ENCODE data around the gene MAP1A.

The MAP1A gene

GRCh38 chr15:43514241-43515057 lies 3.0 kb upstream of the MAP1A start:
- Histone ChIP-seq H3K27ac (ENCODE audit: low read length) (no peak overlapping the region), H3K4me3 (ENCODE audit: low read length) (no peak overlapping the region), H3K9ac (ENCODE audit: low read length) (no peak overlapping the region), H3F3A (ENCODE audit: insufficient read depth, low read length) (no peaks in the 10 kb centered on the region), H3K9me3 (replicated peaks; ENCODE audit: insufficient read depth, low read length) (no peaks in the 10 kb centered on the region), H3K36me3 (replicated peaks; ENCODE audit: insufficient read depth, low read length) (no peaks in the 10 kb centered on the region), H4K20me1 (ENCODE audit: insufficient read depth, low read length) (no peaks in the 10 kb centered on the region), H3K4me2 (ENCODE audit: low read depth, low read length) (no peak overlapping the region), H3K27me3 (replicated peaks; ENCODE audit: insufficient read depth, low read length) (peaks cover 17% of the 10 kb centered on the region), H3K4me1 (ENCODE audit: low read length) (peaks cover 7% of the 10 kb centered on the region), H2AFZ (ENCODE audit: low read length) (no peak overlapping the region), H3K9me2 (replicated peaks; ENCODE audit: insufficient read depth, low read length) (no peaks in the 10 kb centered on the region), H3K79me2 (ENCODE audit: low read length) (no peaks in the 10 kb centered on the region)
- DNase-seq: peak; percentile 18
- TF ChIP-seq CTCF (IDR thresholded peaks at IDR 0.05; ENCODE audit: low read length) (peak; percentile 69), EZH2phosphoT487 (IDR thresholded peaks at IDR 0.05; ENCODE audit: low read length) (no peak), EZH2 (optimal IDR thresholded peaks at IDR 0.05; ENCODE audit: low read depth, low read length) (no peak)

- no peaks in the 10 kb centered on the region for H3K36me3 ChIP-seq (replicated peaks; ENCODE audit: insufficient read depth, low read length)
- H2AFZ ChIP-seq (ENCODE audit: low read length): no peak overlapping the region
- no peak overlapping the region for H3K4me3 ChIP-seq (ENCODE audit: low read length)
- DNase-seq: no peak
- peaks cover 7% of the 10 kb centered on the region for H3K4me1 ChIP-seq (ENCODE audit: low read length)
- TF ChIP-seq EZH2 (optimal IDR thresholded peaks at IDR 0.05; ENCODE audit: low read depth, low read length): no peak
- no peak for TF ChIP-seq CTCF (IDR thresholded peaks at IDR 0.05; ENCODE audit: low read length)
- TF ChIP-seq EZH2phosphoT487 (IDR thresholded peaks at IDR 0.05; ENCODE audit: low read length): no peak
- H3K27ac ChIP-seq (ENCODE audit: low read length): no peak overlapping the region
- H3K9ac ChIP-seq (ENCODE audit: low read length): no peak overlapping the region
- H3K79me2 ChIP-seq (ENCODE audit: low read length): no peaks in the 10 kb centered on the region
- peaks cover 17% of the 10 kb centered on the region for H3K27me3 ChIP-seq (replicated peaks; ENCODE audit: insufficient read depth, low read length)
- H3K4me2 ChIP-seq (ENCODE audit: low read depth, low read length): no peak overlapping the region
- no peaks in the 10 kb centered on the region for H3F3A ChIP-seq (ENCODE audit: insufficient read depth, low read length)
- H3K9me3 ChIP-seq (replicated peaks; ENCODE audit: insufficient read depth, low read length): no peaks in the 10 kb centered on the region
- H4K20me1 ChIP-seq (ENCODE audit: insufficient read depth, low read length): no peaks in the 10 kb centered on the region
- no peaks in the 10 kb centered on the region for H3K9me2 ChIP-seq (replicated peaks; ENCODE audit: insufficient read depth, low read length)
Observed at GRCh38 chr15:43515741-43516140, 1.7 kb upstream of the MAP1A start.

GRCh38 chr15:43516185-43516584 lies 1.2 kb upstream of the MAP1A start:
- no peaks in the 10 kb centered on the region for H3K79me2 ChIP-seq (ENCODE audit: low read length)
- TF ChIP-seq EZH2 (optimal IDR thresholded peaks at IDR 0.05; ENCODE audit: low read depth, low read length) (no peak), EZH2phosphoT487 (IDR thresholded peaks at IDR 0.05; ENCODE audit: low read length) (no peak), CTCF (IDR thresholded peaks at IDR 0.05; ENCODE audit: low read length) (no peak)
- H3K9me3 ChIP-seq (replicated peaks; ENCODE audit: insufficient read depth, low read length): no peaks in the 10 kb centered on the region
- no peak overlapping the region for H3K27ac ChIP-seq (ENCODE audit: low read length)
- peaks cover 17% of the 10 kb centered on the region for H3K27me3 ChIP-seq (replicated peaks; ENCODE audit: insufficient read depth, low read length)
- no peaks in the 10 kb centered on the region for H3K36me3 ChIP-seq (replicated peaks; ENCODE audit: insufficient read depth, low read length)
- no peak for DNase-seq
- no peak overlapping the region for H3K9ac ChIP-seq (ENCODE audit: low read length)
- no peaks in the 10 kb centered on the region for H3K9me2 ChIP-seq (replicated peaks; ENCODE audit: insufficient read depth, low read length)
- H3K4me1 ChIP-seq (ENCODE audit: low read length): peaks cover 5% of the 10 kb centered on the region
- no peaks in the 10 kb centered on the region for H4K20me1 ChIP-seq (ENCODE audit: insufficient read depth, low read length)
- no peak overlapping the region for H2AFZ ChIP-seq (ENCODE audit: low read length)
- H3K4me3 ChIP-seq (ENCODE audit: low read length): no peak overlapping the region
- H3K4me2 ChIP-seq (ENCODE audit: low read depth, low read length): no peak overlapping the region
- H3F3A ChIP-seq (ENCODE audit: insufficient read depth, low read length): no peaks in the 10 kb centered on the region
